Fibroblast of gingiva (primary cell): ENCODE measurements around the gene SPRY4.
"Not testable (repeated sequence)": the region's sequence is repeated elsewhere in the genome, so short reads cannot be mapped to it uniquely, and the experiment has no call there.

Experiments used
- DNase-seq: peaks from one replicate; pipeline ENCODE4 v3.0.0-alpha.2; 2011; ENCODE audit warnings: low read depth

SPRY4 gene

GRCh38 chr5:142334538-142334937, 9.7 kb upstream of the SPRY4 start:
- DNase-seq: no peak

GRCh38 chr5:142333749-142334148, 8.9 kb upstream of the SPRY4 start:
- DNase-seq: not testable (repeated sequence)

- no peak for DNase-seq
Observed at GRCh38 chr5:142330444-142330843, 5.6 kb upstream of the SPRY4 start.

- no peak for DNase-seq
Observed at GRCh38 chr5:142330026-142330425, 5.2 kb upstream of the SPRY4 start.

GRCh38 chr5:142327111-142327842, 2.5 kb upstream of the SPRY4 start:
- DNase-seq: peak; percentile 39

- no peak for DNase-seq
Observed at GRCh38 chr5:142326480-142326938, 1.7 kb upstream of the SPRY4 start.

- peak; percentile 73 for DNase-seq
Observed at GRCh38 chr5:142325725-142326479, 1.1 kb upstream of the SPRY4 start.

GRCh38 chr5:142324136-142324870, 518 bp downstream of the SPRY4 start:
- peak; percentile 71 for DNase-seq

- peak; percentile 51 for DNase-seq
Observed at GRCh38 chr5:142323480-142324135, 1.2 kb downstream of the SPRY4 start.

- peak; percentile 83 for DNase-seq
Observed at GRCh38 chr5:142322747-142323479, 1.9 kb downstream of the SPRY4 start.

- no peak for DNase-seq
Observed at GRCh38 chr5:142322403-142322746, 2.4 kb downstream of the SPRY4 start.

- no peak for DNase-seq
Observed at GRCh38 chr5:142320851-142321560, 3.8 kb downstream of the SPRY4 start.

- DNase-seq: no peak
Observed at GRCh38 chr5:142320430-142320738, 4.4 kb downstream of the SPRY4 start.

GRCh38 chr5:142319560-142320429, 5.0 kb downstream of the SPRY4 start:
- no peak for DNase-seq

- peak; percentile 39 for DNase-seq
Observed at GRCh38 chr5:142319105-142319504, 5.7 kb downstream of the SPRY4 start.

- no peak for DNase-seq
Observed at GRCh38 chr5:142317753-142318152, 7.1 kb downstream of the SPRY4 start.

- no peak for DNase-seq
Observed at GRCh38 chr5:142317173-142317572, 7.6 kb downstream of the SPRY4 start.

- no peak for DNase-seq
Observed at GRCh38 chr5:142316681-142317080, 8.1 kb downstream of the SPRY4 start.

GRCh38 chr5:142316051-142316450, 8.8 kb downstream of the SPRY4 start:
- DNase-seq: peak; percentile 78
